K562 (cell line): ENCODE results near the gene SLC13A3. TPM values are rescaled to one million over a fixed set of nuclear protein-coding genes. Genes with fewer than 3 reads are reported as not detected.

Experiments used
- ATF4 ChIP-seq: fragments of 450-650 bp; formaldehyde crosslinking; IDR thresholded peaks from 2 replicates; pipeline ENCODE4 v1.4.0; 2022; ENCODE audit warnings: mild to moderate bottlenecking, moderate library complexity
- COPS2 ChIP-seq: fragments of 450-650 bp; conservative IDR thresholded peaks from 2 replicates; pipeline ENCODE4 v1.6.1; 2016; ENCODE audit warnings: mild to moderate bottlenecking, moderate library complexity
- KLF10 ChIP-seq: fragments of 250-450 bp; sonication (Bioruptor Pico); IDR thresholded peaks from 2 replicates; pipeline ENCODE4 v1.6.1; 2021; ENCODE audit warnings: matching md5 sums
- MED1 ChIP-seq: sonication (generic); formaldehyde crosslinking; IDR thresholded peaks from 2 replicates; pipeline ENCODE4 v1.8.1; 2023; ENCODE audit warnings: missing genetic modification reagents, borderline replicate concordance
- MXI1 ChIP-seq: IDR thresholded peaks from 2 replicates; pipeline ENCODE4 v1.6.1; 2011; ENCODE audit warnings: low read depth, mild to moderate bottlenecking, improper control_type of control experiment, low read length
- OTX1 ChIP-seq: fragments of 450-650 bp; formaldehyde crosslinking; IDR thresholded peaks from 2 replicates; pipeline ENCODE4 v1.4.0; 2022; ENCODE audit warnings: mild to moderate bottlenecking
- SMC3 ChIP-seq: conservative IDR thresholded peaks from 2 replicates; pipeline ENCODE4 v1.6.1; 2011; ENCODE audit warnings: low read depth, low read length, improper control_type of control experiment; ENCODE audit not compliant: insufficient read depth
- STAT5A ChIP-seq: IDR thresholded peaks from 2 replicates; pipeline ENCODE4 v1.6.1; 2012; ENCODE audit warnings: low read length, inconsistent platforms, borderline replicate concordance
- TAF7 ChIP-seq: fragments of 450-650 bp; IDR thresholded peaks from 2 replicates; pipeline ENCODE4 v1.6.1; 2016; ENCODE audit warnings: missing genetic modification characterization, missing compliant biosample characterization
- U2AF1 ChIP-seq: fragments of 200-400 bp; formaldehyde crosslinking; optimal IDR thresholded peaks from 2 replicates; pipeline ENCODE3; 2017; ENCODE audit warnings: mild to moderate bottlenecking, low read depth, low read length, moderate library complexity
- XRCC5 ChIP-seq: fragments of 200-400 bp; formaldehyde crosslinking; IDR thresholded peaks from 2 replicates; pipeline ENCODE4 v1.6.1; 2017; ENCODE audit warnings: low read depth, mild to moderate bottlenecking, low read length
- ZBTB2 ChIP-seq: fragments of 450-650 bp; IDR thresholded peaks from 2 replicates; pipeline ENCODE4 v1.6.1; 2016; ENCODE audit warnings: antibody characterized with exemption
- ZBTB26 ChIP-seq: fragments of 450-650 bp; formaldehyde crosslinking; IDR thresholded peaks from 2 replicates; pipeline ENCODE4 v1.4.0; 2022; ENCODE audit warnings: missing genetic modification characterization
- ZNF407 ChIP-seq: fragments of 450-650 bp; IDR thresholded peaks from 2 replicates; pipeline ENCODE4 v1.6.1; 2016; ENCODE audit warnings: low read depth
- ZNF586 ChIP-seq: fragments of 450-650 bp; formaldehyde crosslinking; conservative IDR thresholded peaks from 2 replicates; pipeline ENCODE4 v1.4.0; 2020; ENCODE audit warnings: mild to moderate bottlenecking, moderate library complexity
- polyA plus RNA-seq, 8 experiments: library from polyadenylated mRNA; depleted of rRNA in 4 of 8; stranded (reverse) in 5 of 8; unstranded in 3 of 8; fragments of >200 nt; fragmentation: Nextera tagmentation in 2 of 8; fragmentation: Illumina TruSeq in 1 of 8; extraction: Ambion mirVana in 2 of 8; extraction: Trizol in 1 of 8; gene quantifications; 2 replicates each; pipeline versions ENCODE4 v1.2.1 to v1.2.3, GENCODE V29; 2011 to 2014; ENCODE audit warnings: inconsistent platforms in 1 of 8, missing spikeins in 1 of 8
- total RNA-seq, 7 experiments: library from RNA; depleted of rRNA in 6 of 7; stranded (reverse); fragments of >200 nt in 6 of 7; fragmentation: Illumina TruSeq in 2 of 7; extraction: Trizol in 2 of 7; gene quantifications; 2 replicates each; pipeline versions ENCODE4 v1.2.1 to v1.2.3, GENCODE V29; 2011 to 2021; ENCODE audit warnings: low replicate concordance in 1 of 7

SLC13A3 gene
- total and polyA plus RNA-seq, 9 of the 15 experiments (the other 6 are each of a cell fraction or from before 2014, with no cell fraction given) = 5.5 to 16.4 (median 8.5) TPM

- TF ChIP-seq ZBTB26 (peak; percentile 34; the same call in 1 of the 2 replicates), ATF4 (no peak), ZNF586 (CRISPR knock-in tag) (no peak), U2AF1 (no peak), MED1 (CRISPR knock-in tag) (no peak), XRCC5 (0 out of 2 replicates have a peak, but pooled peaks have one; percentile 15), TAF7 (tag) (no peak), MXI1 (no peak), ZBTB2 (peak; percentile 59; the same call in 1 of the 2 replicates), ZNF407 (no peak), KLF10 (CRISPR knock-in tag) (no peak), SMC3 (peak; percentile 82), COPS2 (no peak), STAT5A (no peak), OTX1 (no peak)
These were observed 30.0 kb upstream of the SLC13A3 start (continued) for GRCh38 chr20:46681032-46681854.
